ENCODE measurements around the gene FMN1.
"Not testable (repeated sequence)": the region's sequence is repeated elsewhere in the genome, so short reads cannot be mapped to it uniquely, and the experiment has no call there.

FMN1 gene

GRCh38 chr15:32873284-32874114 lies 321.0 kb downstream of the FMN1 start:
- DNase-seq: no peak

GRCh38 chr15:32872621-32873283 lies 321.8 kb downstream of the FMN1 start:
- DNase-seq: no peak

GRCh38 chr15:32871883-32872282 lies 322.6 kb downstream of the FMN1 start:
- DNase-seq: no peak

GRCh38 chr15:32870240-32871033 lies 324.1 kb downstream of the FMN1 start:
- no peak for DNase-seq

GRCh38 chr15:32869776-32870175 lies 324.7 kb downstream of the FMN1 start:
- DNase-seq: no peak

GRCh38 chr15:32867313-32867626 lies 327.2 kb downstream of the FMN1 start:
- DNase-seq: no peak

- DNase-seq: no peak
Observed at GRCh38 chr15:32866454-32867312, 327.8 kb downstream of the FMN1 start.

- DNase-seq: no peak
Observed at GRCh38 chr15:32864841-32865240, 329.7 kb downstream of the FMN1 start.

- no peak for DNase-seq
Observed at GRCh38 chr15:32864051-32864450, 330.5 kb downstream of the FMN1 start.

GRCh38 chr15:32861761-32862160 lies 332.8 kb downstream of the FMN1 start:
- no peak for DNase-seq

GRCh38 chr15:32861174-32861573 lies 333.3 kb downstream of the FMN1 start:
- no peak for DNase-seq

GRCh38 chr15:32859996-32860395 lies 334.5 kb downstream of the FMN1 start:
- DNase-seq: no peak

GRCh38 chr15:32859251-32859650 lies 335.3 kb downstream of the FMN1 start:
- DNase-seq: no peak

GRCh38 chr15:32857732-32858131 lies 336.8 kb downstream of the FMN1 start:
- no peak for DNase-seq

- DNase-seq: no peak
Observed at GRCh38 chr15:32856753-32857152, 337.8 kb downstream of the FMN1 start.

- DNase-seq: no peak
Observed at GRCh38 chr15:32855942-32856341, 338.6 kb downstream of the FMN1 start.

GRCh38 chr15:32853592-32853991 lies 340.9 kb downstream of the FMN1 start:
- no peak for DNase-seq

GRCh38 chr15:32852771-32853170 lies 341.7 kb downstream of the FMN1 start:
- no peak for DNase-seq

GRCh38 chr15:32852017-32852416 lies 342.5 kb downstream of the FMN1 start:
- DNase-seq: no peak

- DNase-seq: no peak
Observed at GRCh38 chr15:32851572-32851971, 342.9 kb downstream of the FMN1 start.

- DNase-seq: no peak
Observed at GRCh38 chr15:32849769-32850668, 344.5 kb downstream of the FMN1 start.

- DNase-seq: not testable (repeated sequence)
Observed at GRCh38 chr15:32846671-32847070, 347.8 kb downstream of the FMN1 start.

All from stimulated activated CD8-positive, alpha-beta memory T cell treated with anti-CD3 and anti-CD28 coated beads, Interleukin-4, amount 100 ng/mL, for 48 hours (primary cell).